Measurements from ENCODE around the gene CD44.

The CD44 gene

GRCh38 chr11:35187996-35188395 is 49.0 kb downstream of the CD44 start:
- TF ChIP-seq CSDC2 (CRISPR knock-in tag; IDR thresholded peaks at IDR 0.05) (no peak), GLIS3 (CRISPR knock-in tag; IDR thresholded peaks at IDR 0.05) (no peak), ISL1 (CRISPR knock-in tag; IDR thresholded peaks at IDR 0.05) (no peak), TOX (CRISPR knock-in tag; IDR thresholded peaks at IDR 0.05; ENCODE audit: borderline replicate concordance) (no peak)
- TF ChIP-seq, protein P1, sequence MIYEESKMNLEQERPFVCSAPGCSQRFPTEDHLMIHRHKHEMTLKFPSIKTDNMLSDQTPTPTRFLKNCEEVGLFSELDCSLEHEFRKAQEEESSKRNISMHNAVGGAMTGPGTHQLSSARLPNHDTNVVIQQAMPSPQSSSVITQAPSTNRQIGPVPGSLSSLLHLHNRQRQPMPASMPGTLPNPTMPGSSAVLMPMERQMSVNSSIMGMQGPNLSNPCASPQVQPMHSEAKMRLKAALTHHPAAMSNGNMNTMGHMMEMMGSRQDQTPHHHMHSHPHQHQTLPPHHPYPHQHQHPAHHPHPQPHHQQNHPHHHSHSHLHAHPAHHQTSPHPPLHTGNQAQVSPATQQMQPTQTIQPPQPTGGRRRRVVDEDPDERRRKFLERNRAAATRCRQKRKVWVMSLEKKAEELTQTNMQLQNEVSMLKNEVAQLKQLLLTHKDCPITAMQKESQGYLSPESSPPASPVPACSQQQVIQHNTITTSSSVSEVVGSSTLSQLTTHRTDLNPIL (CRISPR knock-in tag; IDR thresholded peaks at IDR 0.05; ENCODE audit: low read depth): no peak
- no peak for ATAC-seq

GRCh38 chr11:35190804-35191348 is 51.9 kb downstream of the CD44 start:
- no peak for ATAC-seq
- TF ChIP-seq CSRNP3 (CRISPR knock-in tag; IDR thresholded peaks at IDR 0.05) (no peak), SNAI2 (CRISPR knock-in tag; IDR thresholded peaks at IDR 0.05) (no peak), ZNF8 (CRISPR knock-in tag; IDR thresholded peaks at IDR 0.05) (no peak), GLIS3 (CRISPR knock-in tag; IDR thresholded peaks at IDR 0.05) (no peak), ESRRG (CRISPR knock-in tag; IDR thresholded peaks at IDR 0.05) (no peak), ZC3H10 (CRISPR knock-in tag; IDR thresholded peaks at IDR 0.05) (no peak), CSDC2 (CRISPR knock-in tag; IDR thresholded peaks at IDR 0.05) (no peak), ZFP30 (CRISPR knock-in tag; IDR thresholded peaks at IDR 0.05) (no peak), PPARA (CRISPR knock-in tag; IDR thresholded peaks at IDR 0.05; ENCODE audit: borderline replicate concordance) (no peak)
- TF ChIP-seq, protein P2, sequence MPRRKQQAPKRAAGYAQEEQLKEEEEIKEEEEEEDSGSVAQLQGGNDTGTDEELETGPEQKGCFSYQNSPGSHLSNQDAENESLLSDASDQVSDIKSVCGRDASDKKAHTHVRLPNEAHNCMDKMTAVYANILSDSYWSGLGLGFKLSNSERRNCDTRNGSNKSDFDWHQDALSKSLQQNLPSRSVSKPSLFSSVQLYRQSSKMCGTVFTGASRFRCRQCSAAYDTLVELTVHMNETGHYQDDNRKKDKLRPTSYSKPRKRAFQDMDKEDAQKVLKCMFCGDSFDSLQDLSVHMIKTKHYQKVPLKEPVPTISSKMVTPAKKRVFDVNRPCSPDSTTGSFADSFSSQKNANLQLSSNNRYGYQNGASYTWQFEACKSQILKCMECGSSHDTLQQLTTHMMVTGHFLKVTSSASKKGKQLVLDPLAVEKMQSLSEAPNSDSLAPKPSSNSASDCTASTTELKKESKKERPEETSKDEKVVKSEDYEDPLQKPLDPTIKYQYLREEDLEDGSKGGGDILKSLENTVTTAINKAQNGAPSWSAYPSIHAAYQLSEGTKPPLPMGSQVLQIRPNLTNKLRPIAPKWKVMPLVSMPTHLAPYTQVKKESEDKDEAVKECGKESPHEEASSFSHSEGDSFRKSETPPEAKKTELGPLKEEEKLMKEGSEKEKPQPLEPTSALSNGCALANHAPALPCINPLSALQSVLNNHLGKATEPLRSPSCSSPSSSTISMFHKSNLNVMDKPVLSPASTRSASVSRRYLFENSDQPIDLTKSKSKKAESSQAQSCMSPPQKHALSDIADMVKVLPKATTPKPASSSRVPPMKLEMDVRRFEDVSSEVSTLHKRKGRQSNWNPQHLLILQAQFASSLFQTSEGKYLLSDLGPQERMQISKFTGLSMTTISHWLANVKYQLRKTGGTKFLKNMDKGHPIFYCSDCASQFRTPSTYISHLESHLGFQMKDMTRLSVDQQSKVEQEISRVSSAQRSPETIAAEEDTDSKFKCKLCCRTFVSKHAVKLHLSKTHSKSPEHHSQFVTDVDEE (CRISPR knock-in tag; IDR thresholded peaks at IDR 0.05): no peak

GRCh38 chr11:35192347-35192746 is 53.4 kb downstream of the CD44 start:
- ATAC-seq: no peak
- TF ChIP-seq ZNF70 (CRISPR knock-in tag; IDR thresholded peaks at IDR 0.05): no peak
- no peak for TF ChIP-seq RARB (CRISPR knock-in tag; IDR thresholded peaks at IDR 0.05)
- TF ChIP-seq PPARA (CRISPR knock-in tag; IDR thresholded peaks at IDR 0.05; ENCODE audit: borderline replicate concordance): no peak
- TF ChIP-seq ZFP30 (CRISPR knock-in tag; IDR thresholded peaks at IDR 0.05): no peak
- TF ChIP-seq GLIS3 (CRISPR knock-in tag; IDR thresholded peaks at IDR 0.05): no peak
- TF ChIP-seq CSDC2 (CRISPR knock-in tag; IDR thresholded peaks at IDR 0.05): no peak
- TF ChIP-seq, protein P3, sequence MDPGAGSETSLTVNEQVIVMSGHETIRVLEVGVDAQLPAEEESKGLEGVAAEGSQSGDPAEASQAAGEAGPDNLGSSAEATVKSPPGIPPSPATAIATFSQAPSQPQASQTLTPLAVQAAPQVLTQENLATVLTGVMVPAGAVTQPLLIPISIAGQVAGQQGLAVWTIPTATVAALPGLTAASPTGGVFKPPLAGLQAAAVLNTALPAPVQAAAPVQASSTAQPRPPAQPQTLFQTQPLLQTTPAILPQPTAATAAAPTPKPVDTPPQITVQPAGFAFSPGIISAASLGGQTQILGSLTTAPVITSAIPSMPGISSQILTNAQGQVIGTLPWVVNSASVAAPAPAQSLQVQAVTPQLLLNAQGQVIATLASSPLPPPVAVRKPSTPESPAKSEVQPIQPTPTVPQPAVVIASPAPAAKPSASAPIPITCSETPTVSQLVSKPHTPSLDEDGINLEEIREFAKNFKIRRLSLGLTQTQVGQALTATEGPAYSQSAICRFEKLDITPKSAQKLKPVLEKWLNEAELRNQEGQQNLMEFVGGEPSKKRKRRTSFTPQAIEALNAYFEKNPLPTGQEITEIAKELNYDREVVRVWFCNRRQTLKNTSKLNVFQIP (CRISPR knock-in tag; IDR thresholded peaks at IDR 0.05; ENCODE audit: borderline replicate concordance, low read depth): no peak
- TF ChIP-seq, protein P4, sequence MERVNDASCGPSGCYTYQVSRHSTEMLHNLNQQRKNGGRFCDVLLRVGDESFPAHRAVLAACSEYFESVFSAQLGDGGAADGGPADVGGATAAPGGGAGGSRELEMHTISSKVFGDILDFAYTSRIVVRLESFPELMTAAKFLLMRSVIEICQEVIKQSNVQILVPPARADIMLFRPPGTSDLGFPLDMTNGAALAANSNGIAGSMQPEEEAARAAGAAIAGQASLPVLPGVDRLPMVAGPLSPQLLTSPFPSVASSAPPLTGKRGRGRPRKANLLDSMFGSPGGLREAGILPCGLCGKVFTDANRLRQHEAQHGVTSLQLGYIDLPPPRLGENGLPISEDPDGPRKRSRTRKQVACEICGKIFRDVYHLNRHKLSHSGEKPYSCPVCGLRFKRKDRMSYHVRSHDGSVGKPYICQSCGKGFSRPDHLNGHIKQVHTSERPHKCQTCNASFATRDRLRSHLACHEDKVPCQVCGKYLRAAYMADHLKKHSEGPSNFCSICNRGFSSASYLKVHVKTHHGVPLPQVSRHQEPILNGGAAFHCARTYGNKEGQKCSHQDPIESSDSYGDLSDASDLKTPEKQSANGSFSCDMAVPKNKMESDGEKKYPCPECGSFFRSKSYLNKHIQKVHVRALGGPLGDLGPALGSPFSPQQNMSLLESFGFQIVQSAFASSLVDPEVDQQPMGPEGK (CRISPR knock-in tag; IDR thresholded peaks at IDR 0.05; ENCODE audit: borderline replicate concordance): no peak
- TF ChIP-seq SNAI2 (CRISPR knock-in tag; IDR thresholded peaks at IDR 0.05): no peak
- no peak for TF ChIP-seq ESRRG (CRISPR knock-in tag; IDR thresholded peaks at IDR 0.05)
- TF ChIP-seq ZNF8 (CRISPR knock-in tag; IDR thresholded peaks at IDR 0.05): no peak
- no peak for TF ChIP-seq BACH2 (CRISPR knock-in tag; IDR thresholded peaks at IDR 0.05; ENCODE audit: borderline replicate concordance)
- TF ChIP-seq ZNF565 (CRISPR knock-in tag; conservative IDR thresholded peaks at IDR 0.05; ENCODE audit: low read depth): no peak

DNA sequence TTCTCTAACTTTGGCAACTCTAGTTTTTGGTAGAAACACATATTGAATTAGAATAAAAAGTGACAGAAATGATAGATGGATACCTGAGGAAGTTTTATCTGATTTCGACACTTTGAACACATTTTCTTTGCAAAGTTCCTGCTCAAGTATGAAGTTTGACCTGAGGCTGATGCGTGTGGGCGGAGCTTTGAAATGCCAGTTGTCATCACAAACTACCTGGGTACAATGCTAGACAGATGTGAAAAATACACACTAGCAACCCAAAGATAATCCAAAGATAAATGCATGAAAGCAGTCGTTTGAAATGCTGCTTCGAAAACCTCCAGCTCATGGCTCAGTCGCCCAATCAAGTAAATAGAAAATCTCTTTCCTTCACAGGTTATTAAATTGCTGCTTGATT is 54.8 kb downstream of the CD44 start:
- ATAC-seq: no peak
- TF ChIP-seq ZFP30 (CRISPR knock-in tag; IDR thresholded peaks at IDR 0.05) (no peak), SNAI2 (CRISPR knock-in tag; IDR thresholded peaks at IDR 0.05) (no peak), ARNTL (CRISPR knock-in tag; IDR thresholded peaks at IDR 0.05; ENCODE audit: borderline replicate concordance, low read depth) (no peak)
- TF ChIP-seq, protein P4 (CRISPR knock-in tag; IDR thresholded peaks at IDR 0.05; ENCODE audit: borderline replicate concordance): no peak
- TF ChIP-seq, protein P1 (CRISPR knock-in tag; IDR thresholded peaks at IDR 0.05; ENCODE audit: low read depth): no peak
